Upper lobe of left lung (tissue), 6 donors: Measurements from ENCODE around the gene NCK2. TPM values are rescaled to one million over a fixed set of nuclear protein-coding genes. Genes with fewer than 3 reads are reported as not detected.
A peak's percentile ranks its signal among the peaks of the same experiment; 100 is the strongest.

ENCODE experiments used
- ATAC-seq, 2 donors: fragments of 200-7000 bp; cut with Tn5 transposase; one replicate each; pipeline ENCODE4 v1.9.1; 2022; ENCODE audit warnings: mild to moderate bottlenecking in 2 of 2, moderate library complexity in 2 of 2; ENCODE audit not compliant: low FRiP score in 2 of 2
- DNase-seq, 2 donors: peaks; one replicate each; pipeline ENCODE4 v3.0.0-alpha.2; 2019 to 2020
- H3K27ac ChIP-seq, 4 donors: fragments of 200-600 bp; sonication (generic); one replicate each; pipeline ENCODE4 v1.5.1; 2016 to 2019
- H3K27me3 ChIP-seq, 4 donors: fragments of 200-600 bp; sonication (generic); one replicate each; pipeline ENCODE4 v1.5.1; 2017 to 2019
- H3K36me3 ChIP-seq, 4 donors: fragments of 200-600 bp; sonication (generic); one replicate each; pipeline ENCODE4 v1.5.1; 2016 to 2019
- H3K4me1 ChIP-seq, 4 donors: fragments of 200-600 bp; sonication (generic); one replicate each; pipeline ENCODE4 v1.5.1; 2018 to 2019
- H3K4me3 ChIP-seq, 4 donors: fragments of 200-600 bp; sonication (generic); one replicate each; pipeline ENCODE4 v1.5.1; 2017 to 2019; ENCODE audit warnings: mild to moderate bottlenecking in 2 of 4, moderate library complexity in 1 of 4
- H3K9me3 ChIP-seq, 4 donors: fragments of 200-600 bp; sonication (generic); one replicate each; pipeline ENCODE4 v1.5.1; 2018 to 2019
- EP300 ChIP-seq, 4 donors: sonication (generic); formaldehyde crosslinking; IDR thresholded peaks; one replicate each; pipeline ENCODE4 v1.5.1; 2017; ENCODE audit warnings: antibody characterized with exemption in 4 of 4, control low read depth in 2 of 4
- POLR2A ChIP-seq, 4 donors: fragments of 450-650 bp; IDR thresholded peaks; one replicate each; pipeline ENCODE4 v1.5.1; 2016 to 2017; ENCODE audit warnings: antibody characterized with exemption in 4 of 4, mild to moderate bottlenecking in 2 of 4
- POLR2AphosphoS5 ChIP-seq, 2 donors: sonication (generic); formaldehyde crosslinking; IDR thresholded peaks; one replicate each; pipeline ENCODE4 v1.5.1; 2017; ENCODE audit warnings: antibody characterized with exemption in 2 of 2
- WGBS, 2 donors: methylation state at CpG; one replicate each; pipeline ENCODE4 v1.1.5; 2017 to 2018; 5-methylcytosine and 5-hydroxymethylcytosine counted together
- total RNA-seq, 6 donors: library from RNA; depleted of rRNA in 4 of 6; stranded (reverse); fragments of >200 nt in 4 of 6; gene quantifications; one replicate each; pipeline versions ENCODE4 v1.1.0 to v1.2.1, GENCODE V29; 2016 to 2021
- TF ChIP-seq, protein P1 (sequence below), 6 experiments: fragments of 450-650 bp in 4 of 6; fragments of 200-600 bp in 2 of 6; sonication (generic) in 2 of 6; IDR thresholded peaks; one replicate each; pipeline ENCODE4 v1.5.1; 2016 to 2019; ENCODE audit warnings: antibody characterized with exemption in 6 of 6
- donor health status: DM: no; HTN: no; CAD: no; lungs with moderate emphysema.
- donor health status: DM: no; HTN: yes; CAD: no; lungs with severe emphysema.

Gene NCK2
- total RNA-seq, 6 donors from 2014 or later = 29.3 to 48.6 (median 37.9) TPM

DNA sequence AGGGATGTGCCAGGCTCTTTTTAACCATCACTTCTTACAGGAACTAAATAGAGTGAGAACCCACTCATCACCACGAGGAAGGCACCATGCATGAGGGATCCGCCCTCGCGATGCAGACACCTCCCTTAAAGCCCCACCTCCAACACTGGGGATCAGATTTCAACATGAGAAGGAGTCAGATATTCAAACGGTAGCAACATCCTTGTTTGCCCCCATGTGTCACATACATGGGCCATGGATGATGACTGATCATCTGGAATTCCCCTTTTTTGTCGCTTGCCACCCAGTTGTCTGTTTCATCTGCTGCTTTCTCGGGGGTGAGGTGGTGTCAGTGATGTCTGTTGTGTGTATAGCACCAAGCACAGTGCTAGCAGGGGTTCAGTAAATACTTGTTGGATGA, 57.9 kb downstream of the NCK2 start:
- ATAC-seq = no peak
- H3K27ac ChIP-seq = no peak overlapping the region
- 55 to 60% methylated on average over 7 of the region's 7 CpGs for WGBS, 2 donors

DNA sequence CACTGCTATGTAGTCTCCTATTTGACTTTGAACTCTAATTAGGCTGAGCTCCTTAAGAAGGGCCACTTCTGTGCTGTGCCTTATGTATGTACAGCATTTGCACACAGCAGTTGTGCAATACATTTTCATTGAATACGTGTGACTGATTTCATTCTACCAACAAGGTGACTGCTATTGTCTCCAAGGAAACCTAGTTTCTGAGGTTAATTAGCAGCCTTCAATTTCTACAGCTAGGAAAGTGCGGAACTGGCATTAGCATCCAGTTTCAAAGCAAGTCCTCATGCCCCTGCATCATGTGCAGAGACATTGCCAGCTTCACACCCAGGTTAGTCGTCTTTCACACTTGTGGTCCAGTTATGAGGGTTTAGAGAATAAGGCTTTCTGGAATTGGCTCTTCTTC, 58.6 kb downstream of the NCK2 start:
- Histone ChIP-seq H3K27me3 (no peaks in the 10 kb centered on the region), H3K4me3 (no peak overlapping the region), H3K9me3 (no peaks in the 10 kb centered on the region), H3K4me1 (peaks cover 28 to 57% (median 48%) of the 10 kb centered on the region in 4 donors), H3K36me3 (no peaks in the 10 kb centered on the region), H3K27ac (peak overlapping the region in 1 of 4 donors; percentile 20)
- DNase-seq (no peak), ATAC-seq (no peak)
- 50 to 64% methylated on average over 2 to 3 of the region's 3 CpGs for WGBS, 2 donors
- TF ChIP-seq POLR2AphosphoS5 (IDR thresholded peaks at IDR 0.05) (no peak), EP300 (IDR thresholded peaks at IDR 0.05) (no peak), POLR2A (IDR thresholded peaks at IDR 0.05) (no peak)
- TF ChIP-seq, protein P1, sequence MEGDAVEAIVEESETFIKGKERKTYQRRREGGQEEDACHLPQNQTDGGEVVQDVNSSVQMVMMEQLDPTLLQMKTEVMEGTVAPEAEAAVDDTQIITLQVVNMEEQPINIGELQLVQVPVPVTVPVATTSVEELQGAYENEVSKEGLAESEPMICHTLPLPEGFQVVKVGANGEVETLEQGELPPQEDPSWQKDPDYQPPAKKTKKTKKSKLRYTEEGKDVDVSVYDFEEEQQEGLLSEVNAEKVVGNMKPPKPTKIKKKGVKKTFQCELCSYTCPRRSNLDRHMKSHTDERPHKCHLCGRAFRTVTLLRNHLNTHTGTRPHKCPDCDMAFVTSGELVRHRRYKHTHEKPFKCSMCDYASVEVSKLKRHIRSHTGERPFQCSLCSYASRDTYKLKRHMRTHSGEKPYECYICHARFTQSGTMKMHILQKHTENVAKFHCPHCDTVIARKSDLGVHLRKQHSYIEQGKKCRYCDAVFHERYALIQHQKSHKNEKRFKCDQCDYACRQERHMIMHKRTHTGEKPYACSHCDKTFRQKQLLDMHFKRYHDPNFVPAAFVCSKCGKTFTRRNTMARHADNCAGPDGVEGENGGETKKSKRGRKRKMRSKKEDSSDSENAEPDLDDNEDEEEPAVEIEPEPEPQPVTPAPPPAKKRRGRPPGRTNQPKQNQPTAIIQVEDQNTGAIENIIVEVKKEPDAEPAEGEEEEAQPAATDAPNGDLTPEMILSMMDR (IDR thresholded peaks at IDR 0.05) = no peak

More for the DNA sequence above, 57.9 kb downstream of the NCK2 start:
- Histone ChIP-seq H3K27me3 (no peaks in the 10 kb centered on the region), H3K4me3 (no peak overlapping the region), H3K4me1 (peaks cover 36 to 63% (median 53%) of the 10 kb centered on the region in 4 donors), H3K36me3 (no peaks in the 10 kb centered on the region), H3K9me3 (no peaks in the 10 kb centered on the region)
- no peak for DNase-seq
- TF ChIP-seq POLR2AphosphoS5 (IDR thresholded peaks at IDR 0.05) (no peak), POLR2A (IDR thresholded peaks at IDR 0.05) (no peak), EP300 (IDR thresholded peaks at IDR 0.05) (no peak)
- TF ChIP-seq, protein P1 (IDR thresholded peaks at IDR 0.05) = no peak

DNA sequence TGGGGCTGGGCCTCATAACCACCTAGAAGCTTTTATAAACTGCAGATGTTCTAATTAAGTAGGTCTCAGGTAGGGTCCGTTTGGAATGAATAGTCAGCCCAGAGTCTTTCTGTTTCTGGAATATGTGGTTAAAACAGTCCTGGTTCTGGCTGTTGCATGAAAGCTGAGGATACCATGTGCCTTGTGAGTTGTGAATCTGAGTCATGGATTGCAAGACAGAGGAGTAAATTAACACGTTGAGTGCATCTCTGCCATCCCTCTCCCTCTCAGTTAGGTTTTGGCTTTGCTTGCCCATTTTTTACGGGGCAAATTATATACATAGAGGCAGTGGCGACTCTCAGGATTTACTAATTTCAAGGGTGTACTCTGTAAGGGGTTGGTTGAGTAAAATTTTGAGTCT, 59.1 kb downstream of the NCK2 start:
- Histone ChIP-seq H3K4me3 (no peak overlapping the region), H3K9me3 (no peaks in the 10 kb centered on the region), H3K4me1 (peaks cover 27 to 53% (median 46%) of the 10 kb centered on the region in 4 donors), H3K27me3 (no peaks in the 10 kb centered on the region), H3K36me3 (no peaks in the 10 kb centered on the region), H3K27ac (peak overlapping the region in 1 of 4 donors; percentile 20)
- TF ChIP-seq POLR2A (IDR thresholded peaks at IDR 0.05) (no peak), POLR2AphosphoS5 (IDR thresholded peaks at IDR 0.05) (no peak), EP300 (IDR thresholded peaks at IDR 0.05) (no peak)
- TF ChIP-seq, protein P1 (IDR thresholded peaks at IDR 0.05) = no peak
- 76 to 93% methylated on average over 3 to 4 of the region's 4 CpGs for WGBS, 2 donors
- ATAC-seq (no peak), DNase-seq (no peak)

DNA sequence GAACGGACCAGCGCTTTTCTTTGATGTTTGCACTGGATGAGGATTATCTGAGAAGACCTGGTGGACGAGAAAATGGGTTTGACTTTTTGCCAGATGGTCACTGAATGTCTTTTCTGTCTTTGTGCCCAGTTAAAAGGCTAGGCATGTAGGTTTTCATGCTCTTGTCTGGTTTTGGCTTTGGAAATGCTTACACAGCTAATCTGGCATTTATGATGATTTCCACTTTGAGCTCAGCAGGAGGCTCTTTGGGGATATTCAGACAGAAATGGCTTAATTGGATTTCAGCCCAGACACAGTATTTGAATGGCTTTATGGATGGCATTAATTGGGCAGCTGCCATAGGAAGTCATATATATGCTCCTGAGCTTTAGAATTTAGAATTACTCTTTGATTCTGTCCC, 59.6 kb downstream of the NCK2 start:
- no peak for DNase-seq
- TF ChIP-seq, protein P1 (IDR thresholded peaks at IDR 0.05) = no peak
- no peak for TF ChIP-seq POLR2AphosphoS5 (IDR thresholded peaks at IDR 0.05)
- TF ChIP-seq POLR2A (IDR thresholded peaks at IDR 0.05) = no peak
- TF ChIP-seq EP300 (IDR thresholded peaks at IDR 0.05) = no peak
- Histone ChIP-seq H3K27me3 (no peaks in the 10 kb centered on the region), H3K36me3 (no peaks in the 10 kb centered on the region), H3K4me3 (no peak overlapping the region), H3K9me3 (no peaks in the 10 kb centered on the region), H3K4me1 (peaks cover 27 to 48% (median 42%) of the 10 kb centered on the region in 4 donors), H3K27ac (no peak overlapping the region)
- ATAC-seq = no peak
- WGBS, 2 donors = 78 to 85% methylated on average over 3 of the region's 3 CpGs

DNA sequence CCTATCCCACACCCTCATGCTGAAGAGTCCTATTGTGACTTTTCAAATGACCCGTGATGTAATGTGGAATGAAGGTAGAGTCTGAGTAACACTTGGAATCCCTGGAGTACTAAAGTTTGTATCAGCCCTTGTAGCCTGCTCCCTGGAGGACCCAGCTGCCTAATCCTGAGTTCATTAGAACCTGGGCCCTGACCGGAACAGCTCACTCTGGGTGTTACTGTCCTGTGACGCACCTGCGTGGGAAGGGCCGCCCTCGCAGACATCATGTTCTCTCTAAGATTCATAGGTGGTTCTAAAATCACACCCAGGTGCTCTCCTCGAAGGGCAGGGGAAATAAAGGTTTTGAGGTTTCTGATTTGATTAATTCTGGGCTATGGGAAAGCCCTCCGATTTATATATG, 62.3 kb downstream of the NCK2 start:
- TF ChIP-seq, protein P1 (IDR thresholded peaks at IDR 0.05) = no peak
- TF ChIP-seq POLR2AphosphoS5 (IDR thresholded peaks at IDR 0.05) = no peak
- TF ChIP-seq POLR2A (IDR thresholded peaks at IDR 0.05) = no peak
- TF ChIP-seq EP300 (IDR thresholded peaks at IDR 0.05) = no peak
- H3K27ac ChIP-seq = no peak overlapping the region
- no peak overlapping the region for H3K4me3 ChIP-seq
- no peaks in the 10 kb centered on the region for H3K9me3 ChIP-seq
- DNase-seq = no peak
- no peak for ATAC-seq
- WGBS, 2 donors = 83 to 90% methylated on average over 8 of the region's 8 CpGs
- no peaks in the 10 kb centered on the region for H3K27me3 ChIP-seq
- H3K36me3 ChIP-seq = no peaks in the 10 kb centered on the region
- H3K4me1 ChIP-seq = peaks cover 15 to 31% (median 29%) of the 10 kb centered on the region in 4 donors
